Right renal cortex interstitium (tissue), 3 donors: ENCODE data around the gene DCLRE1B. TPM values are rescaled to one million over a fixed set of nuclear protein-coding genes. Genes with fewer than 3 reads are reported as not detected.

ENCODE experiments used
- DNase-seq, 3 donors: peaks; one replicate each; pipeline ENCODE4 v3.0.0-alpha.2; 2013; ENCODE audit warnings: low read depth in 3 of 3, low spot score in 2 of 3
- polyA plus RNA-seq, 3 donors: library from polyadenylated mRNA; unstranded; fragments of 120-200 nt; gene quantifications; one replicate each; pipeline ENCODE4 v1.2.1, GENCODE V29; 2013; ENCODE audit not compliant: insufficient read length in 3 of 3

DCLRE1B gene
- polyA plus RNA-seq, 3 donors, result 10.4 to 11.2 (median 10.8) TPM

DNA sequence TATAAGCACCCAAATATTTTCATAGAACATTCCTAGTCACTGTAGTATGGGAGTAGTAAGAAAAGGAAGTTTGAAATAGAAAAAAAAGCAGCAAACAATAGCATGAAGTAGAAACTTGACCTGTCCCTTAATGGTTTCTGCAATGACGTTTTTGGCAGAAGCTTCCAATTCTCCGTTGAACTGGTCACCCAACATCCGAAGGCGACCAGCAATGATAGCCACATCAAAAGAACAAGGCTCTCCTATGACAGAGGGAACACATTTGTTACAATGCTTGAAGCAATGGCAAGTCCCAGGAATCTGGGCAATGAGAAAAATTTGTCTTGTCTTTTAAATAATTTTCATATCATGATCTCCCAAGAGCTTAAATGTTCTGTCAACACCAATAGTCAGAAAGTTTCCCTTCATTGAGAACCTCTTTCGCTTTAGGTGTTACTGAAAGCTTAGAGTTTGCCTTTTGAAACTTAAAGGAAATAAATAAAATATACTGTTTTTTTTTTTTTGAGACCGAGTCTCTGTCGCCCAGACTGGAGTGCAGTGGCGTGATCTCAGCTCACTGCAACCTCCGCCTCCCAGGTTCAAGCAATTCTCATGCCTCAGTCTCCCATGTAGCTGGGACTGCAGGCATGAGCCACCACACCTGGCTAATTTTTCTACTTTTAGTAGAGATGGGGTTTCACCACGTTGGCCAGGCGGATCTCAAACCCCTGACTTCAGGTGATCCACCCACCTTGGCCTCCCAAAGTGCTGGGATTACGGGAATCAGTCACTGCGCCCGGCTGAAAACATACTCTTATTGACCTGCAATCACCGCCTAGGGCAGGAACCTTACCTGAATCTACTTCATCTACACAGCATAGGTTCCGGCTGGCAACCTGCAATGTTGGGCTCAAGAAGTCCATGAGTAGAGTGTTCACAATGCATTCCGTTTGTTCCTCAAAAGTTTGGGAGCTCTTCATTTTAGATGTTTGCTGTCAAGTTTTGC, 18.4 kb upstream of the DCLRE1B start:
- DNase-seq, result no peak

DNA sequence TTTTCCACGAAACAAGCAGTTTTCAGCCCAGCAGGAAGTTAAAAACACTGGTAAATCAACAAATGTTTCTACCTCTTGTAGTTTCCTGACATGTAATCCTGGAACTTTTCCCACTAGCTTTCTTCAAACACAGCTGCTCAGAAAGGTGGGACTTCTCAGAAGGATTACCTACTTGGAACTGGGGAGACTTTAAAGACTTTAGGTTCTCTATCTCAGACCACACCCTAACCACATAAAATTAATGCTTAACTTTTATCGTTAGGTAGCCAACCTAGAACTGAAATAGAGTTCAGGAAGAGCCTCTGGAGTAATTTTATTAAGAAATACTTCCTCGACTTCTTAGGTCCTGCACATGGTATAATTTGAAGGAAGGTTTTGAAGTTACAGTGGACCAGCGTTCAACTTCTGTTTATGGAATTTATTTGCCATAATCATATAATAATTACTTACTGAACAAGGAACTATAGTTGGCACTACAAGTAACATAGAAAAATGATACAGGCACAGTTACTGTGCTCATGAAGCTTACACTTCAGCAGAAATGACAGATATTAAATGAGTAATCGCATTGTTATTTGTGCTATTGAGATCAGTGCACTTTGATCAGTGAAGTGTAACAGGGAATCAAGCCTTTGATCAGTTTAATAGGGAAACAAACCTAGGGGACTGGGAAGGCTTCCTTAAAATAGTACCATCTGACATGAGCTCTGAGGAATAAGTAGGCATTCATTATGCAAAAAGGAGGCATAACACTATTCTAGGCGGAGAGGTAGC, 17.5 kb upstream of the DCLRE1B start, which contains the start of gene BCL2L15:
Gene BCL2L15, minus strand, starts transcription at position 180 of the 774 bp plus-strand sequence. CDS start 206 bp downstream, outside the sequence.
- DNase-seq, result no peak

DNA sequence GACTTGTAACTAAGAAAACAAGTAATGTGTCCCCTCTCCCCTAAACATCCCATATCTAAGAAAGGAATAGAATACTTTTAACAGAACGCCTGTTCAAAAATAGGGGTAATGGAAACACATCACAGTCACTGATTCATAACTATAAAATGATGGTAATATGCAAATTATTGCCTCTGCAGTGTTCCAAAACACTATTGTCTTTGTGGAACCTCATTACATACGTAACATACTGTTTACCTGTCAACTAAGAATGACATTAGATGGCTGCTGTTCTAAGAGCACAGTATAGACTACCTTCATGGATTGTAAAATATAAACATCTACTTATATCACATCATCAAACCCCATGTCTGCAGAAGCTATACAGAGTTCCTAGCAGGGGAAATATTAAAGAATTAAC, 14.3 kb upstream of the DCLRE1B start:
- DNase-seq, result no peak

DNA sequence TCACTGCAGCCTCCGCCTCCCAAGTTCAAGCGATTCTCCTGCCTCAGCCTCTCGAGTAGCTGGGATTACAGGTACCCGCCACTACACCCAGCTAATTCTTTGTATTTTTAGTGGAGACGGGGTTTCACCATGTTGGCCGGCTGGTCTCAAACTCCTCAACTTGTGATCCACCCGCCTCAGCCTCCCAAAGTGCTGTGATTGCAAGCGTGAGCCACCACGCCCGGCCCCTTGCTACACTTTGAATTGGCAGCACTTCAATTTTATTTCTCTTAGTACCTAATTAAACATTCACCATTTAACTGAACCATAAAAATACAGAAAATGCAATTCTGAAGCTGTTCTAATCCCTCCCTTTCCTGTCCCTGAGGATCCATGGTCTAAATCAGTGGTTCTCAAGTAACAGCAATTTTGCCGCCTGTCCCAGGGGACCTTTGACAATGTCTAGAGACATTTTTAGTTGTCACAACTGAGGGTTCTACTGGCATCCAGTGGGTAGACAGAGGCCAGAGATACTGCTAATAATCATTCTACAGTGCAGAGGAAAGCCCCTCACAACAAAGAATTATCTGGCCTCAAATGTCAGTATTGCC, 13.4 kb upstream of the DCLRE1B start:
- DNase-seq, result no peak

DNA sequence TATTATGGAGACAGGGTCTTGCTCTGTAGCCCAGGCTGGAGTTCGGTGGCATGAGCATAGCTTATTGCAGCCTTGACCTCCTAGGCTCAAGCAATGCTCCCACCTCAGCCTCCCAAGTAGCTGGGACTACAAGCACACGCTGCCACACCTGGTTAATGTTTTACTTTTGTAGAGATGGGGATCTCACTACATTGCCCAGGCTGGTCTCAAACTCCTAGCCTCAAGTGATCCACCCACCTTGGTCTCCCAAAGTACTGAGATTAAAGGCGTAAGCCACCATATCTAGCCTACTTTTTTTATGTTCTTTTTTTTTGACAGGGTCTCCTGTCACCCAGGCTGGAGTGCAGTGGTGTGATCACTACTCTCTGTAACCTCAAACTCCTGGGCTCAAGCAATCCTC, 11.9 kb upstream of the DCLRE1B start:
- DNase-seq, result no peak

DNA sequence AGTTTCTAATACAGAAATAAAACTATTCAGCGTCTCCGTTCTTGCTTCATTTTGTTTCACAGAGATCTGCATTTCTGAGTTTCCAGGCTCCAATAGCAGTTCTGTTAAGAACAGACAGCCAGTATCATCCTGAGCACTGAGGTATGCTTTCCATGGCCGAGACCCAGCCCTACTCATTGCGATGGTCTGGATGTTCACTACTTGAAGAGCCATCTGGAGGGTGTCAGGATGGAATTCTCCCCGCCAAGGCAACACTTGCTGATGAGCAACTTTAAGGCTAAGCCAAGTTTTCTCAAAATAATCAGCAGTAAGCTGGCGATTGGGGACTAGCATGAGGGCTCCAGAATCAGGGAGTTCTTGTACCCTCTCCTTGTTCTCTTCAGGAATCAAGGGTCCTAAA, 10.0 kb upstream of the DCLRE1B start:
- no peak for DNase-seq

DNA sequence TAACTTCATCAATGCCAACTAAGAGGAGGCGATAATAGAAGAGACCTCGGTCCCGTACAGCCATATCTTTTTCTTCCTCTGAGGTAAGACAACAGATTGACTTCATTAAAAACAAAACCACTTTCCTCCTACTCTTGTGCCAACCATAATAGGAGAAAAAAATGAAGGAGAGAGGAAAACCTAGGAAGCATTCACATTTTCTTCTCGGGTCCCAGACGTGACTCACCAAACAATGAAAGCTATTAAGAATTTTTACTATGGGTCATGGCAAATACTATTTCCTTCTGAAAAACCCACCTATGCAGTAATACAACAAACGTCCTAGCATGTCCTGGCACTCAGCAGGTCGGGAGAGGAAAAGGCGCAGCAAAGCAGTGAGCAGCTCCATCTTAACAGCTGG, 9.2 kb upstream of the DCLRE1B start:
- DNase-seq, result no peak

DNA sequence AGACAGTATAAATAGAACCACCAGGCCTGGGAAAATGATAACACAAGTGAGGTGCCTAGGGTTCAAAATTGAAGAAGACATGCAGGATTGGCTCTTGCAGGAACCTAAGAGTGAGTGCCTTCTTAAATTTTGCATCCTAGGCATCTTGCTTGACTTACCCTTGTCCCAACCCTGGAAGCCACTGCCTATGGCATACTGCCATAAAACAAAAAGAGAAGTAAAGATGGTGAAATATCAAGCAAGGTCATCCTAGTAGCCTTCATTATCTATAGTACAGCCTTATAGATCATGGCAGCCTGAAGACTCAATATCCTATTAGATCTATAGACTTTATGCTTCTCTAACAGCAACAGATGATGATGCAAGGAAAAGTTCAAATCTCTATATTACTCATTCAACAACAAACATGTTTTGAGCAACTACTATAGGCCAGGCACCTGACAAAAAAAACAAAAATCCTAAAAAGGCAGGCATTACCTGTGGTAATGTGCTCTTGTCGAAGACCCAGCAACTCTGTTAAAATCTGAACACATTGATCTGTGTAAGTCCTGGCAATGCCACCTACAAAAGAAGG, 6.8 kb upstream of the DCLRE1B start:
- DNase-seq, result no peak

DNA sequence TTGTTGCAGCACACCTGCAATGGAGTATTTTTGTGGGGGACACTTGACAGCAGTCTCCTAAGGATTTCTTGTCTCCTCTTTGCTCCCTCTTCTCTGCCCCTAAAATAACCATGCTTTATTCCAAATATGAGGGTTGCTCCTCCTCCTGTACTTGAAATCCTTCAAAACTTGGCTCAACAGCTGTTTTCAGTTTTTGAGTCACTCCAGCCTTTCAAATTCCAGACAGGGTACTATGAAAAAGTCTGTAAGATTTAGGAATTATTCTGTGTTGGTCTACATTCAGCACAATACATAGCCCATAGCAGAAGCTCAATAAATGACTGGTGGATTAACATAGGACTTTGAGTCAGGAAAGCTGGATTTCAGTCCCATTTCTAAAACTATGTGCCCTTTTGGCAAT, 6.0 kb upstream of the DCLRE1B start:
- no peak for DNase-seq

DNA sequence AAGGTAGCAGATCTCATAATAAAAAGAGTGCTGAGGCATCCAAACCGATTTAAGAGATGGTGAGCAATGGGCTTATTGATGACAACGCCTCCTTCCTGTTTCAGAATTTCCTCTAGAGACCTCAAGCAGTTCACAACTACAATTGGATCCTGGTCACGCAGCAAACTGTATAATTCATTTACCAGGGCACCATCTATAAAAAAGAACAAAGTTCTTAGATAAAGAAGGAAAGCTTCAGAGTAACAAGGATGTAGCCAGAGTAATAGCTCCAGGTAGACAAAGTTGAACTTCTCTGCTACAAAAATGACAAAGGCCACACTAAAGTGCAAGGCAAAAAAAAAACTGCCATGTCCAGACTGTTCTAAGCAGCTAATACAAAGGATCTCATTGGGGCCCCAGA, 3.9 kb upstream of the DCLRE1B start:
- DNase-seq, result no peak

DNA sequence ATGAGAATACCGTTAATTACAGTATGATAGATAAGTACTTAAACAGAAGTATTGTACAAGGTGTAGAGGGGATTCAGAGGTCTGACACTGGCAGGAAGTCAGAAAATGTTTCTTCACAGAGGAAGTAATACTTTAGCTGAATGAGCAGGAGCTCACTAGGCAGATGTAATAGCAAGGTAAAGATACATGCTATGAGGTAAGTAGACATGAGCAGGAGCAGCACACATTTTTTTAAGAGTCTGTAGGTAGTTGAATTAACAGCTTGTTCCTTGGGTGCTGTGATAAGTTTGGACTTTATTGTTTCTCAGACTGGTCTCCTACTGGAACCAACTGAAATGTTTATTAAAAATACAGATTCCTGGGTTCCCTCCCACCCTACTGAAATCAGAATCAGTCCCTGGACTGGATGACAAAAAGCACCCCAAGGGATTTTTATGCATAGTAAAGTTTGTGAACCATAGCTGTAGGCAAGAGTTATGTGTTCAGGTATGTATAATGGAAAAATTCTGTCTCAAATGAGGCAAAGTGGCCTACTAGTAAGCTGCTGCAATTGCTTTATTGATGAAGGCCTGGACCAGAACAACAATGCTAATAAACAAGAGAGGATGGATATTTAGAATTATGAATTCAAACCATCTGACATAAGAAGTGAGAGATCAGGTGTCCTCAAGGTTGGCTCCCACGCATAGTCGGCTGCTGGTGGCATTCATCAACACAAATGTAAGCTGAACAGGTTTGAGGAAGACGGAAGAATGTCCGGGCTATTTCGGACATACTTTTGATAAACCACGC, 1.4 kb upstream of the DCLRE1B start:
- no peak for DNase-seq

DNA sequence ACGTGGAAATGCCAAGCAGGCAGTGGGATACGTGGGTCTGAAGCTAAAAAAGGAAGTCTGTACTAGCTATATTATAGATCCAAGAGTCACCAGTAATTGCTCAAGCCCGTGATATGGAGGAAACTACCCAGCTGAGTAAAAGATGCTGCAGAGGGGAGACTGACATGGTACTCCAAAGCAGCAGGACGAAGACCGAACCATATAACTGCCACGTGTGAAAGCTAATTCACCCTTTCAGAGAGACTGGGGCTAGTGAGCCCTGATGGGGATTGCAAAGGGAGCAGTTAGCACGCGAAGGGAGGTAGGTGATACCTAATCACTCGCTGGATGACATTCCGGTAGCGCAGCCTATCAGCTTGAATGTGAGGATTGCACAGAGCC, 843 bp upstream of the DCLRE1B start:
- no peak for DNase-seq

DNA sequence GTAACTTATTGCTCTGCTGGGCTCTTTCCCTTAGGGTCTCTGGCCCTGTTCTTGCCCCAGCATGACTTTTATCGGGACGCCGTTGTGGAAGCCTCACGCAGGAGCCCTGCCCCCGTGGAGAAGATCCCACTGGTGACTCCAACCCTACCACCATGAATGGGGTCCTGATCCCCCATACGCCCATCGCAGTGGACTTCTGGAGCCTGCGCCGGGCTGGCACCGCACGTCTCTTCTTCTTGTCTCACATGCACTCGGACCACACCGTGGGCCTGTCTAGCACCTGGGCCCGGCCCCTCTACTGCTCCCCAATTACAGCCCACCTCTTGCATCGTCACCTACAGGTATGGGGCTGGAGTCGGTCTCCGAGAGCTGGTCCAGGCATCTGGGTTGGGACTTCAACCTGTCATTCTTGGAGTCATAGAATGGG, 322 bp downstream of the DCLRE1B start:
- peak in 1 of 3 donors; percentile 13 for DNase-seq

DNA sequence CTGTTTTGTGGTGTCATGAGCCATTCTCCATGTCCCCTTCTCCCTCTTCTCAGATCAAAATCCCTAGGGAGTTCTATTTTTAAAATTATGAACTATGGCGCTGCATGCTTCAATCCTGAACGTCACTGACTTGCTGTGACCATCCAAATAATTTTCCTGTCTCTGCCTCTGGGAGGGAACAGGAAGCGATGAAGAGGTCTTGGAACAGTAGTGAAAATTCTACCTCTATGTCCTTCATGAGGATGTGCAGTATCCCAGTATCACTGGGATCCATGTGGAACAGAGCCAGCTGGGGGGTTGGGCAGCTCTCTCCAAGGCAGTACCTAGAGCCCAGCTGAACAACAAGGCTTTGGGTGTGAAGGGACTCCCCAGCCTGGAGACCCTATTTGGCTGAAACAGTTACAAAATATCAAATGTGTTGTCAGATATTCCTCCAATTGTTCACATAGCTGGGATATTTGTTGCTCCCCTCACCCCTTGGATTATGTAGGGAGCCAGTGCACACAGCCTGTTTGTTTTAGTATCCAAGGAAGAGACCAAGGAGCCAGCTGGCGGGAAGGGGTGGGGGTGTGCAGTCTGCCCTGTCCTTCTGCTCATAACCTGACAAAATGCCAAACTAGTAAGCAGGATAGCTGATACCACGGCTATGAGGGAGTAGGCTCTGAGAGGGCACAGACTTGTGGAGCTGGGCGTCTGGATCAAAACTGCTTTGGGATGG, 7.6 kb downstream of the DCLRE1B start:
- DNase-seq, result no peak

DNA sequence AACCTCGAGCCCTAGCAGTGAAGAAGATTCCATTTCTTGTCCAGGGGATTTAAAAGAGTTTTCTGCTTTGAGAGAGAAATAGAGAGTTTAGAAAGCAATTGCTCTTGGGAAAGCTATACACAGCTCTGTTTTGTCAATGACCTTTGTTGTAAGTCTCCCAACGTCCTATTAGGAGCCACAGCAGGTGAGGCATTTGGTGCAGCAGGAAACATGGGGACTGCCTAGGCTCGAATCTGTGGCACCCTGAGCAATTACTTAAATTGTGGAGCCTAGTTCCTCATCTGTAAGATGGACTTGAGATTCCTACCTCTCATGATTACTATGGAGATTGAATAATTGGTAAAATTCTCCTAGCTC, 8.2 kb downstream of the DCLRE1B start:
- no peak for DNase-seq

DNA sequence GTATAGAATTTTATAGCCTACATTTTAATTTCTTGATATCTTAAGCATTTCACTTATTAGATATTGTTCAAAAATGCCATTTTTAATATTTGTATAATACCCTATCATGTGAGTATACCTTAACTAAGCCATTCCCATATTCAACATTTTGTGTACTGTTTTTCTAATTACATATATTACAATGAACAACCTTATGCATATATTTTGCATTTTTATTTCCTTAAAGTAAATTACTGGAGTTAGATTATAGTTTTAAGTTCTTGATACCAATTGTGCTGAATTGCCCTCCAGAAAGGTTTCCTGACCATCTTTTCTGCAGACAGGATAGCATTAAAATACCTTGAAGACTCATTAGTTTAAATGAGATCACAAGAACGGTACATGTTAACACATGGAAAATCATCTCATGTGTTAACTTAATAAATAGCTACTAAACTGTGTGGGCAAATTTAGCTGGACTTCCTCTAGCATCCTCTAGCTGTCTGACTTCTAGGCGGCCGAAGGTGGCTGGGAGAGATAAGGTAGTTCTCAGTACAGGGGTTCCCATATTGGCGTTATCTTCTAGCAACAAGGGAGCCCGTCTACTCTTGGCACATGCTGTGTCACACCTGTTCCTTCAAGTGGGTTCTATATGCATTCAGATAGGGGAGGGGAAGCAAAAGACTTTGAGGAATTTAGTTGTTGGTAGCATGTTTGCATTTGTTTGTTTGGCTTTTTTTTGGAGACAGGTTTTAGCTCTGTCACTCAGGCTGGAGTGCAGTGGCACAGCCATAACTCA, 8.9 kb downstream of the DCLRE1B start:
- DNase-seq, result no peak

DNA sequence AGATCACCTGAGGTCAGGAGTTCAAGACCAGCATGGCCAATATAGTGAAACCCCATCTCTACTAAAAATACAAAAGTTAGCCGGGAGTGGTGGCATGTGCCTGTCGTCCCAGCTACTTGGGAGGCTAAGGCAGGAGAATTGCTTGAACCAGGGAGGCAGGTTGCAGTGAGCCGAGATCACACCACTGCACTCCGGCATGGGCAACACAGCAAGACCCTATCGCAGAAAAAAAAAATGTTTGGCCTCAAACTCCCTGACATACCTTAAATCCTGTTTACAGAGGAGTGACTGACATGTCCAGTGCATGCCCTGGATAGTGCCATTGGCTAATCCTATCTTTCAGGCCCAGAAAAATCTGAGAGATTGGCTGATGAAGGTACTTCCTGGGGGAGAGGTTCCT, 11.8 kb downstream of the DCLRE1B start:
- DNase-seq, result no peak

DNA sequence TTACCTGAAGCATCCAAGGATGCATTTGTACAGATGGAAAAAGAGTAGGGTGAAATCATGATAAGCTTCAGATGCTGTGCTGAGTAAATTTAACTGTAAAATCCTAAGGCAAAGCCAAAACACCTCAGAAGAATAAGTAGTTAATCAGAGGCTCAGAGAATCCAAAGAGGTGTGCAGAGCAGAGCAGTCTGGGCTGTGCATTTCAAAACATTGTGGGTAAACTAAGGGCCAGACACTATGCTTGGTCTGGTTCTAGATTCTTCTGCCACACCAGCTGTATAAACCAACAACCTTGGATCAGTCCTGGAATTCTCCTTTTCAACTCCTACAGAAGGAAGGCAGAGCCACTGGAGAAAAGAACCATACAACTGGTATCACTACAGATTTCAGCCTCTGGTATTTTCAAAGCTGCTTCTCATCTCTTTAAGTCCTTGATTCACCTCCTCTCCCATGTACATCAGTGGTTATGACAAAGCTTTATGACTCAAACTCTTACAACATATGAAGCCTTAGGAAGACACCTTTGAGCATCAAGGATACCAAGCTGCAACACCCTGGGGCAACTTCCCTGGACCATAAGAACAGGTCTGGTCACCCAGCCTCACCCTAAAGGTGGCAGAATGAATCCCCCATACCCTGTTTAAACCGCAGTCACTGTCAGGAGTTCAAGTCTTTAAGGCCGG, 12.4 kb downstream of the DCLRE1B start:
- DNase-seq, result no peak
